MCF 10A (cell line): ENCODE data around the gene BAX. TPM values are rescaled to one million over a fixed set of nuclear protein-coding genes. Genes with fewer than 3 reads are reported as not detected.
A peak's percentile ranks its signal among the peaks of the same experiment; 100 is the strongest.

ENCODE experiments used
- BruUV-seq: library from RNA; stranded (reverse); fragments of 400-500 nt; replicated peaks from 2 replicates; lab custom pipeline; 2021; lab: Mats Ljungman, UMichigan
- CTCF ChIA-PET: fragments of 300-600 bp; sonication (Branson Sonifier 250); formaldehyde crosslinking; extraction: SDS; loops from one replicate; lab custom pipeline; 2021; ENCODE audit warnings: antibody characterized with exemption, inconsistent platforms; lab: Yijun Ruan, JAX
- POLR2A ChIA-PET: fragments of 300-600, 350-650 bp; sonication (Branson Sonifier 250); formaldehyde crosslinking; extraction: SDS; loops from one replicate; lab custom pipeline; 2020; ENCODE audit warnings: antibody characterized with exemption, inconsistent platforms; lab: Yijun Ruan, JAX
- DNase-seq: peaks from one replicate; pipeline ENCODE4 v3.0.0-alpha.2; 2018; ENCODE audit not compliant: unreplicated experiment
- H3K27ac Mint-ChIP-seq: one replicate; pipeline ENCODE4 v1.8.0; 2022; ENCODE audit warnings: mild to moderate bottlenecking, low read depth, mixed read lengths; ENCODE audit not compliant: unreplicated experiment
- H3K27me3 Mint-ChIP-seq: one replicate; pipeline ENCODE4 v1.8.0; 2022; ENCODE audit warnings: mixed read lengths; ENCODE audit not compliant: insufficient read depth, unreplicated experiment
- H3K36me3 Mint-ChIP-seq: one replicate; pipeline ENCODE4 v1.8.0; 2022; ENCODE audit warnings: mild to moderate bottlenecking, moderate library complexity, mixed read lengths; ENCODE audit not compliant: insufficient read depth, unreplicated experiment
- H3K4me1 Mint-ChIP-seq: one replicate; pipeline ENCODE4 v1.8.0; 2022; ENCODE audit warnings: mixed read lengths; ENCODE audit not compliant: insufficient read depth, unreplicated experiment
- H3K4me3 Mint-ChIP-seq: one replicate; pipeline ENCODE4 v1.8.0; 2022; ENCODE audit warnings: mild to moderate bottlenecking, moderate library complexity, mixed read lengths; ENCODE audit not compliant: unreplicated experiment
- H3K9me3 Mint-ChIP-seq: one replicate; pipeline ENCODE4 v1.8.0; 2022; ENCODE audit warnings: mixed read lengths; ENCODE audit not compliant: unreplicated experiment
- CTCF ChIP-seq: fragments of 200-600 bp; IDR thresholded peaks from one replicate; pipeline ENCODE4 v1.8.0; 2022; ENCODE audit warnings: antibody characterized with exemption, mild to moderate bottlenecking; ENCODE audit not compliant: unreplicated experiment
- intact Hi-C: fragments of 100-400 bp; cut with micrococcal nuclease; formaldehyde crosslinking; loops from 2 replicates; pipeline ENCODE4 v1.14.1; 2022
- total RNA-seq: library from RNA; stranded (reverse); gene quantifications from 2 replicates; pipeline ENCODE4 v1.2.3, GENCODE V29; 2022

Gene BAX
- total RNA-seq, 1 experiment from 2014 or later = 152 TPM

DNA sequence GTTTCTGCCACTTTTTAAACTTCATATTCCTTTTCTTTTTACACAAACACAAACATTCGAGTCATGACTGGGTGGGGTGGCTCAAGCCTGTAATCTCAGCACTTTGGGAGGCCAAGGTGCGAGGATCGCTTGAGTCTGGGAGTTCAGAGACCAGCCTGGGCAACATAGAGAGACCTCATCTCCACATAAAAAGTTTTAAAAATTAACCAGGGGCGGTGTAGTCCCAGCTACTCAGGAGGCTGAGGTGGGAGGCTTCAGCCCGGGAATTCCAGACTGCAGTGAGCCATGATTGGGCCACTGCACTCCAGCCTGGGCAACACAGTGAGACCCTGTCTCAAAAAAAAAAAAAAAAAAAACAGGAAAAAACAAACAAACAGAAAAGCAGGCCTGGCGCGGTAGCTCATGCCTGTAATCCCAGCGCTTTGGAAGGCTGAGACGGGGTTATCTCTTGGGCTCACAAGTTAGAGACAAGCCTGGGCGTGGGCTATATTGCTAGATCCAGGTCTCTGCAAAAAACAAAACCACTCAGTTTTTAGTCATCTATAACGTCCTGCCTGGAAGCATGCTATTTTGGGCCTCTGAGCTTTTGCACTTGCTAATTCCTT is 583 bp upstream of the BAX start:
- Mint-ChIP-seq H3K27ac (peak overlapping the region; percentile 83), H3K4me1 (peaks cover 6% of the 10 kb centered on the region), H3K27me3 (no peaks in the 10 kb centered on the region), H3K9me3 (no peaks in the 10 kb centered on the region), H3K4me3 (peak overlapping the region; percentile 81), H3K36me3 (peaks cover 37% of the 10 kb centered on the region)
- ChIA-PET POLR2A (interaction anchor here (0.6 to 4.3 kb wide), 8 partner anchors 12 to 308 kb away, joined by 3 to 39 read pairs (median 3); partner anchors contain the start of genes CA11, FTL and PPP1R15A), CTCF (interaction anchor here (0.5 to 1.5 kb wide), 5 partner anchors 8 to 169 kb away, joined by 3 to 6 read pairs (median 3); no protein-coding TSS in a partner anchor)
- TF ChIP-seq CTCF = no peak
- intact Hi-C loops = loop anchor here (2.0 to 5.0 kb wide), 2 partner anchors 53 to 77 kb away; partner anchors contain the start of gene NUCB1
- BruUV-seq = TSS peak; percentile 45
- no peak for DNase-seq

GRCh38 chr19:48955308-48955958 is 758 bp downstream of the BAX start:
- intact Hi-C loops = loop anchor here (2.0 kb wide), 1 partner anchor 55 kb away; the partner anchor contains the start of gene NUCB1
- ChIA-PET CTCF (interaction anchor here (0.5 to 1.0 kb wide), 4 partner anchors 17 to 521 kb away, joined by 3 read pairs; partner anchors contain the start of gene RUVBL2), POLR2A (interaction anchor here (0.7 to 4.3 kb wide), 4 partner anchors 10 to 309 kb away, joined by 3 to 38 read pairs (median 4); partner anchors contain the start of genes CA11 and FTL)
- Mint-ChIP-seq H3K27ac (peak overlapping the region; percentile 83), H3K9me3 (no peaks in the 10 kb centered on the region), H3K4me3 (peak overlapping the region; percentile 81), H3K4me1 (peaks cover 6% of the 10 kb centered on the region), H3K27me3 (no peaks in the 10 kb centered on the region), H3K36me3 (peaks cover 46% of the 10 kb centered on the region)
- no peak for TF ChIP-seq CTCF
- no peak for DNase-seq
- BruUV-seq = TSS peak; percentile 39

GRCh38 chr19:48958006-48958405 is 3.3 kb downstream of the BAX start:
- H3K36me3 Mint-ChIP-seq = peaks cover 57% of the 10 kb centered on the region
- H3K27ac Mint-ChIP-seq = no peak overlapping the region
- intact Hi-C loops = no loop called here
- peaks cover 16% of the 10 kb centered on the region for H3K4me1 Mint-ChIP-seq
- no TSS peak for BruUV-seq
- ChIA-PET CTCF (interaction anchor here (0.6 kb wide), 1 partner anchor 1745 kb away, joined by 3 read pairs; no protein-coding TSS in a partner anchor), POLR2A (interaction anchor here (0.7 to 1.1 kb wide), 2 partner anchors 83 to 86 kb away, joined by 3 to 4 read pairs; partner anchors contain the start of gene PPP1R15A)
- TF ChIP-seq CTCF = no peak
- H3K27me3 Mint-ChIP-seq = no peaks in the 10 kb centered on the region
- no peaks in the 10 kb centered on the region for H3K9me3 Mint-ChIP-seq
- DNase-seq = no peak
- no peak overlapping the region for H3K4me3 Mint-ChIP-seq
